NCI-H69 (cell line): ENCODE data around the gene CYP3A4.
"Not testable (repeated sequence)": the region's sequence is repeated elsewhere in the genome, so short reads cannot be mapped to it uniquely, and the experiment has no call there.

Experiments
- DNase-seq: peaks from one replicate; lab custom pipeline; 2025; lab: John Stamatoyannopoulos, UW

Gene CYP3A4

GRCh38 chr7:99792967-99793366, 9.0 kb upstream of the CYP3A4 start:
- DNase-seq: no peak

DNA sequence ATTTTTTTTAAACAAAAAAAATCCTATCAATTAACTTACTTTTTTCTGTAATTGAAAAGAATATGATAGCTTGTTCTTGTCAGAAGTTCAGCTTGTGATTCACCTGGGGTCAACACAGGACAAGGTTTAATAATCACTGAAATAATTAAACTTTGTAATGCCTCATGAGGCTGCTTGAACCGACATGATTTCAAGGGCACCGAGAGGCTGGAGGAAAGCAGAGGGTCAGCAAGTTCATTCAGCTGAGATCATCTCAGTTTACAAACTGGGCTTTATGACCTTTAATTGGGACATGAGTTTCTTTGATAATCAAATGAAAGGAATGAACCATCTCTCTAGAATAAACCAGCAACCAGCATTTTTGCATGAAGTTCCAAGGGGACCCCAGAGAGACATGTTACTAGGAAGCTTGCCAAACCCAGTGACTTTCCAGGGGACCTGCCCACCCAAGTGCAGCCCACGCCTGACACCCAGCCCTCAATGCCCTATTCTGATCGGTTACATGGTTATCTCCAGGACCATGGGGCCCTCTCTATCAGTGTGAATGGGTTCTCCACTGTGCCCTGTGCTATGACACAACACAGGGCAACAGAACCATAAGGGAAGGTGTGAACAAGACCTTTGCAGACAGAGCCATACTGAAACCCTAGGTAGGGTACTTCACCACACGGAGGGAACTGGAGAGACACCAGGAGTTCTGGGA, 7.8 kb upstream of the CYP3A4 start:
- no peak for DNase-seq

GRCh38 chr7:99791021-99791420, 7.0 kb upstream of the CYP3A4 start:
- DNase-seq: no peak

DNA sequence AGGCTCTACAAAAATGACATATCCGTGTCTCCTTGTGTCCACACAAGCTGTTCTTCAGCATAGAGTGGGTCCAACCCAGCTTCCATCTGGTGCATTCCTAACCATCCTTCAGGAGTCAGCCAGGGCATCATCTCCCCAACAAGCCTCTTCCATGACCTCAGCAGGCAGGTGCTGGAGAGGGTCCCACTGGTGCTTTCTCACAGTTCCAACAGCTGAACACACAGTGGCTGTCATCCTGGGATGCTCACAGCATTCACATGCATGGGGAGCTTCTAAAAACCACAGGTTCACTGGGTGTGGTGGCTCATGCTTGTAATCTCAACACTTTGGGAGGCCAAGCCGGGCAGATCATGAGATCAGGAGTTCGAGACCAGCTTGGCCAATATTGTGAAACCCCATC, 6.4 kb upstream of the CYP3A4 start:
- DNase-seq: no peak

DNA sequence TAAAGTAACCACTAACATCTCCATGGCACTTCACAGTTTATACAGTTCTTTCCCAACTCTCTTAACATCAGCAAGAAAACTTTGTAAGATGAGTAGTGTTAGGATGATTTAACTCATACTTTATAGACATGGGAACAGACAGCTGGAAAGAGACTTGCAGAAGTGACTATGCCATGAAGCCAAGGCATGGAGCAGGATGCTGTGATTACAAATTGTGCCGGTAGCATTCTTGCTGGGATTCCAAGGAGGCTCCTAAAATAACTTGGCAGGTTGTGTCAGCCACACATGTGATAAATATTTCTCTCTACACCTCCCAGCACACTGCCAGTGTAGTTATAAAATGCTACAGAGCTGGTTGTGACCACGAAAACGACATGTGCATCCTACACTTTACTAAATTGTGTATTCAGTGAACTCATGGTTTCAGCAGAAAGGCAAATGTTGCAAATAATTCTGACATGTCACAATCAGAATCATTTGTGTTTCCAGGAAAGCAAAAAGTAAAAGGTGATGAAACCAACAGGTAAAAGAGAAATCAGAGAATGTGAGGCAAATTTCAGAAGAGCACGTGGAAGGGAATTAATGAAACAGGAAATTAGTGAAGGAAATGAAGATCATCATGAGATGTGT, 5.6 kb upstream of the CYP3A4 start:
- no peak for DNase-seq

- DNase-seq: no peak
Observed at GRCh38 chr7:99788554-99788953, 4.6 kb upstream of the CYP3A4 start.

GRCh38 chr7:99786726-99787335, 2.8 kb upstream of the CYP3A4 start:
- no peak for DNase-seq

GRCh38 chr7:99785654-99786053, 1.7 kb upstream of the CYP3A4 start:
- DNase-seq: not testable (repeated sequence)

- DNase-seq: no peak
Observed at GRCh38 chr7:99782012-99782953, 1.7 kb downstream of the CYP3A4 start.

- no peak for DNase-seq
Observed at GRCh38 chr7:99780588-99780987, 3.4 kb downstream of the CYP3A4 start.

- DNase-seq: no peak
Observed at GRCh38 chr7:99779949-99780348, 4.0 kb downstream of the CYP3A4 start.

DNA sequence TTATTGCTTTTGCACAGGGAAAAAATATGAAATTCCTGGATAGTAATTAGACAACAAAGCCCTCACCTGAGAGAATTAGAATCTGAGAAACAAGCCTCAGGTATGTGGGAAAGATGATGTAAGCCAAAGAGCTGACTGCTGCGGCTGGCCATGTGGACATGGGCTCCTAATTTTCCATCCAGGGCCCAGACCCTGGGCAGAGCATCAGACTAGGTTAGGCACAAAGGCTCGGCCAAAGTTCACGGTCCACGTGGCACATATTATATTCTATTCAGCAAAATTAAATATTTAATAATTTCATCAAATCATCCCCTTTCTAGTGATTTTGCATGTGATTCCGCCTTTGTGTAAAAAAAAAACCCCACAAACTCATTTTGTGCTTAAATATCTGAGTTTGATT, 5.1 kb downstream of the CYP3A4 start:
- DNase-seq: no peak

- not testable (repeated sequence) for DNase-seq
Observed at GRCh38 chr7:99773395-99773794, 10.6 kb downstream of the CYP3A4 start.

DNA sequence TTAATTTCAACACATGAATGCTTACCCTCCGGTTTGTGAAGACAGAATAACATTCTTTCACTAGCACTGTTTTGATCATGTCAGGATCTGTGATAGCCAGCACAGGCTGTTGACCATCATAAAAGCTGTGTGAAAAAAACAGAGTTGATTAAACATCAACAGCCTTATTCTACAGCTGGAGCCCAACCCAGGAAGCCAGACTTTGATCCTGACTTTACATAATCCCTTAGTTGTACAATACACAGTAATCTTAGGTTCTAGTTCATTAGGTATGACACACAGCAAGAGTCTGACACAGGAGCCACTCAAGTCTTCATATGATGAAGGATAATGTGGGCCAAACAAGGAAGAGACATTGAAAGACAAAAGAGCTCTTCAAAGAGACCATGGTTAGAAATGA, 11.4 kb downstream of the CYP3A4 start:
- DNase-seq: no peak

- not testable (repeated sequence) for DNase-seq
Observed at GRCh38 chr7:99769494-99769893, 14.5 kb downstream of the CYP3A4 start.

DNA sequence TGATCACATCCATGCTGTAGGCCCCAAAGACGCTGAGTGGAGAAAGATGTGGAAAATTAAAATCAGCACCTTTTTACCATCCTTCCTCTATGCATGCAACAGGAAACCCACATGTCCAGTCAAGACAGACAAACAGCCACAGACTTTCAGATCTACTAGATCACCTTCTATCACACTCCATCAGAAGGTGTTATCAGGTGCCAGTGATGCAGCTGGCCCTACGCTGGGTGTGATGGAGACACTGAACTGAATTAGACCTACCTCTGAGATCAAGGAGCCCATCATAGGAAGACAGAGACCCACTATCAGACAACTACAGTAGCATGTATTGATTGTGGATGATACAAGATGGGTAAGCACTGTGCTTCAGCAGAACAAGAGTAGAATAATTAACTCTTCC, 15.5 kb downstream of the CYP3A4 start:
- DNase-seq: no peak

- DNase-seq: no peak
Observed at GRCh38 chr7:99767662-99768061, 16.3 kb downstream of the CYP3A4 start.

DNA sequence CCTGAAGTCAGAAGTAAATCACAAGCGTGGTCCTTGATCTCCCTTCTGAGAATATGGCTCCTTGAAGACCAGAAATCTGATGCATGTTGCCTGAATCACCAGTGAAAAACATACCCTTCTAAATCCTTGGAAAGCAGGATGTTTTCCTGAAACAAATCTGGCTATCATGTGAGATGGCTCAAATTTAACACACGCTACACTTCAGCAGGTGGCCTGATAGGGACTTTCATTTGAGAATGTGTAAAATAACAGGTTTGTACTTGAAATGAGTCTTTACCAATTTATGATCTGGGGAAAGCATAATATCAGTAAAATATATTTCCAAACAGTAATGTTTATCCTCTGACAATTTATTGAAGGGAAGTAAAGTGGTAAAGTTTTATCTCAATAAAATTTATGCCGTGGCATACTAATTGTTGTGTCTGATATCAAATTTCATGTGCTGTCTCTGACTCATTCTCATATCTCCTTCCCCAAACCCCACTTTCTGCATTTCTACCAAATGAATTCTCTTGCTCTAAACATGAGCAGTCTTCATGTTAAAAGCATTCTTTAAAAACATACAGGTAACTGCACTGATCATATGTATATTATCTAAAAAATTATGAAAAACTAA, 17.4 kb downstream of the CYP3A4 start:
- no peak for DNase-seq

DNA sequence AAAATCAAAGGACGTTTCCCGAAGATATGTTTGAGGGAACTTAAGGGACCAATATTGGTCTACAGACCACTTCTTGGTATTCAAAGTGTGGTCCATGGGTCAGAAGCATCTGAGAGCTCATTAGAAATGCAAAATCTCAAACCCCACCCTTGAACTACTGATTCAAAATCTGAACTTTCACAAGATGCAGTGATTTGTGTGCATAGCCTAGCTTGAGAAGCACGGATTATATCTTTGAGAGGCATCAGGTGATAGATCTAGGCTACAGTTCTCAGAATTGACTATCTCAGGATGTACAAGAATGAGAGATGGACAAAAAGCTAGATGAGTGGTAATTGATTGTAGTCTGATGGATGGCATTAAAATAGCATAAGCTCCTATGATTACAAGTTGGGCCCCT, 19.5 kb downstream of the CYP3A4 start:
- DNase-seq: no peak

DNA sequence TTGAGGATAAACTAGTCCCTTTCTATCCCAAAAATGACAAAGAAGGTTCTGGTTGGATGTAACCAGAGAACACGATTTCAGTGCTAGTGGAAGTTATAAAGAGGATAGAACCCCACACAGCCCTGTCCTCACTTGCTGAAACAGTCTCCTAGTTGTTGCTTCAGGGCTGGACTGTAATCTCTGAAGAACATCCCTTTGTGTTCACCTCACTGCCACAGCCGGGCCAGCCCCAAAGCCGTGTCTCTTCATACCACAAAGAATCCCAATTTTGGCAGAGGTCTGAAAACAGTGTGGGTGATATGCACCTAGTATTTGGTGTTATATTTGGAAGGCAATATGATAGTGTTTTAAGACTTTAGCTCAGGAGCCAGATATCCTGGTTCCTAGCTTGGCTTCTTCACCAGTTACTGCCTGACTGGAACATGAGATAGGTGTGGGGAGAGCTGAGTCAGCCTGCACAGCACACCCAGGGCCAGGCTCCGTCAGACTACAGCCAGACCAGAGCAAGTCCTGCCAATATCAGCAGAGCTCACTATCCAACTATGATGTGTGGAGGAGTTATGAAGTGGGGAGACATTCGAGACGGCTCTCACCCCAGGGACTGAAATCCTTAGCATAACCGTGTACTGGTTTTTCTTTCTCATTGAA, 21.2 kb downstream of the CYP3A4 start:
- no peak for DNase-seq

GRCh38 chr7:99755085-99755484, 28.9 kb downstream of the CYP3A4 start:
- DNase-seq: no peak
